ENCODE measurements around the gene AGK.

GRCh38 chr7:141534757-141535737 is 16.2 kb upstream of the AGK start:
- TF ChIP-seq CTCF (IDR thresholded peaks at IDR 0.05) (no peak), ZFX (IDR thresholded peaks at IDR 0.05; ENCODE audit: borderline replicate concordance) (no peak)
